ENCODE results near the gene CRYBA4.
A peak's percentile ranks its signal among the peaks of the same experiment; 100 is the strongest.

Gene CRYBA4
- total RNA-seq = 0 to 0.09 (median 0) reads per million in 4 experiments

- no peak for DNase-seq
These were observed at the start of gene CRYBA4 for GRCh38 chr22:26621663-26622062. Gene CRYBA4, plus strand, starts transcription at chr22:26621963. Its CDS starts 634 bp downstream, at chr22:26622597.

- no peak for DNase-seq
These were observed 48.6 kb upstream of the CRYBA4 start for GRCh38 chr22:26573026-26573662.

- DNase-seq = no peak
These were observed 47.6 kb upstream of the CRYBA4 start for GRCh38 chr22:26574001-26574723.

- DNase-seq = no peak
These were observed 45.6 kb upstream of the CRYBA4 start for GRCh38 chr22:26576026-26576680.

- no peak for DNase-seq
These were observed 44.7 kb upstream of the CRYBA4 start for GRCh38 chr22:26577081-26577480.

GRCh38 chr22:26579331-26579886, 42.4 kb upstream of the CRYBA4 start:
- DNase-seq = no peak

- no peak for DNase-seq
These were observed 41.4 kb upstream of the CRYBA4 start for GRCh38 chr22:26580240-26580962.

GRCh38 chr22:26581026-26581425, 40.7 kb upstream of the CRYBA4 start:
- no peak for DNase-seq

GRCh38 chr22:26581633-26582168, 40.1 kb upstream of the CRYBA4 start:
- no peak for DNase-seq

GRCh38 chr22:26584010-26584409, 37.8 kb upstream of the CRYBA4 start:
- no peak for DNase-seq

- DNase-seq = no peak
These were observed 36.5 kb upstream of the CRYBA4 start for GRCh38 chr22:26585104-26585790.

GRCh38 chr22:26586556-26587325, 35.0 kb upstream of the CRYBA4 start:
- no peak for DNase-seq

- no peak for DNase-seq
These were observed 33.7 kb upstream of the CRYBA4 start for GRCh38 chr22:26587991-26588613.

- no peak for DNase-seq
These were observed 32.9 kb upstream of the CRYBA4 start for GRCh38 chr22:26588729-26589366.

- DNase-seq = peak; percentile 20
These were observed 32.4 kb upstream of the CRYBA4 start for GRCh38 chr22:26589367-26589844.

GRCh38 chr22:26589845-26590736, 31.7 kb upstream of the CRYBA4 start, which contains the start of gene TPST2:
Gene TPST2, minus strand, starts transcription at chr22:26590132. Its CDS starts 48,502 bp downstream, at chr22:26541630.
- DNase-seq = peak; percentile 78

GRCh38 chr22:26592421-26592891, 29.3 kb upstream of the CRYBA4 start:
- DNase-seq = no peak

- no peak for DNase-seq
These were observed 28.0 kb upstream of the CRYBA4 start for GRCh38 chr22:26593763-26594162.

GRCh38 chr22:26597026-26597425, 24.7 kb upstream of the CRYBA4 start:
- peak; percentile 13 for DNase-seq

Measured in effector CD8-positive, alpha-beta T cell (primary cell).